GM23338 (cell line): Measurements from ENCODE around the gene MYO18B. TPM values are rescaled to one million over a fixed set of nuclear protein-coding genes. Genes with fewer than 3 reads are reported as not detected.

Source experiments
- ATAC-seq: fragments of 200-7000 bp; cut with Tn5 transposase; 3 replicates; pipeline ENCODE4 v1.9.1; 2020
- DNase-seq: peaks from one replicate; pipeline ENCODE4 v3.0.0-alpha.2; 2015; ENCODE audit warnings: low spot score
- H2AFZ ChIP-seq: fragments of 200-600 bp; sonication (generic); 2 replicates; pipeline ENCODE4 v1.8.0; 2016; ENCODE audit warnings: antibody characterized with exemption, mild to moderate bottlenecking, moderate library complexity
- H3F3A ChIP-seq: fragments of 200-600 bp; sonication (generic); replicated peaks from 2 replicates; pipeline ENCODE4 v1.8.0; 2017; ENCODE audit warnings: antibody characterized with exemption, mixed run types, low read depth
- H3K27ac ChIP-seq: fragments of 200-600 bp; sonication (generic); 2 replicates; pipeline ENCODE4 v1.6.1; 2016; ENCODE audit warnings: low read depth
- H3K27me3 ChIP-seq: fragments of 200-600 bp; sonication (generic); 2 replicates; pipeline ENCODE4 v1.8.0; 2016; ENCODE audit warnings: mild to moderate bottlenecking, mixed run types, moderate library complexity; ENCODE audit not compliant: insufficient read depth
- H3K36me3 ChIP-seq: fragments of 200-600 bp; sonication (generic); 2 replicates; pipeline ENCODE4 v1.8.0; 2016; ENCODE audit warnings: mild to moderate bottlenecking; ENCODE audit not compliant: insufficient read depth
- H3K4me1 ChIP-seq: fragments of 200-600 bp; sonication (generic); 2 replicates; pipeline ENCODE4 v1.8.0; 2016; ENCODE audit warnings: mild to moderate bottlenecking, moderate library complexity; ENCODE audit not compliant: insufficient read depth
- H3K4me2 ChIP-seq: fragments of 200-600 bp; sonication (generic); 2 replicates; pipeline ENCODE4 v1.7.1; 2017; ENCODE audit warnings: mixed run types
- H3K4me3 ChIP-seq: fragments of 200-600 bp; sonication (generic); 2 replicates; pipeline ENCODE4 v1.6.1; 2016; ENCODE audit warnings: mixed run types
- H3K79me2 ChIP-seq: fragments of 200-600 bp; sonication (generic); replicated peaks from 2 replicates; pipeline ENCODE4 v1.8.0; 2017; ENCODE audit warnings: mild to moderate bottlenecking; ENCODE audit not compliant: insufficient read depth
- H3K9me2 ChIP-seq: fragments of 200-600 bp; sonication (generic); 2 replicates; pipeline ENCODE4 v1.8.0; 2017; ENCODE audit not compliant: insufficient read depth
- H4K20me1 ChIP-seq: fragments of 200-600 bp; sonication (generic); replicated peaks from 2 replicates; pipeline ENCODE4 v1.8.0; 2017; ENCODE audit warnings: mild to moderate bottlenecking; ENCODE audit not compliant: insufficient read depth
- H3K27ac Mint-ChIP-seq: 2 replicates; pipeline ENCODE4 v1.8.0; 2020; ENCODE audit warnings: inconsistent platforms, mild to moderate bottlenecking, moderate library complexity, mixed read lengths
- H3K27me3 Mint-ChIP-seq: 3 replicates; pipeline ENCODE4 v1.8.0; 2022; ENCODE audit warnings: low read depth, mild to moderate bottlenecking, moderate library complexity, mixed read lengths, inconsistent platforms; ENCODE audit not compliant: insufficient read depth, poor library complexity
- H3K36me3 Mint-ChIP-seq: 3 replicates; pipeline ENCODE4 v1.8.0; 2021; ENCODE audit warnings: low read depth, mild to moderate bottlenecking, inconsistent platforms, moderate library complexity, mixed read lengths
- H3K4me1 Mint-ChIP-seq: 3 replicates; pipeline ENCODE4 v1.8.0; 2020; ENCODE audit warnings: mild to moderate bottlenecking, inconsistent platforms, mixed read lengths
- H3K4me3 Mint-ChIP-seq: 3 replicates; pipeline ENCODE4 v1.8.0; 2021; ENCODE audit warnings: moderate library complexity, mild to moderate bottlenecking, inconsistent platforms, mixed read lengths
- H3K9me3 Mint-ChIP-seq: 3 replicates; pipeline ENCODE4 v1.8.0; 2020; ENCODE audit warnings: moderate library complexity, mild to moderate bottlenecking, inconsistent platforms, mixed read lengths
- CREB1 ChIP-seq: fragments of 250-450 bp; sonication (Bioruptor Pico); IDR thresholded peaks from 2 replicates; pipeline ENCODE4 v1.5.0; 2020; ENCODE audit warnings: low read depth, mild to moderate bottlenecking, moderate library complexity
- ETS1 ChIP-seq: IDR thresholded peaks from 2 replicates; pipeline ENCODE4 v1.6.1; 2016; ENCODE audit warnings: antibody characterized with exemption
- EZH2 ChIP-seq: fragments of 200-600 bp; sonication (generic); IDR thresholded peaks from one replicate; pipeline ENCODE4 v1.8.0; 2017; ENCODE audit warnings: antibody characterized with exemption, mild to moderate bottlenecking, low read depth; ENCODE audit not compliant: unreplicated experiment
- EZH2phosphoT487 ChIP-seq: fragments of 200-600 bp; sonication (generic); IDR thresholded peaks from one replicate; pipeline ENCODE4 v1.8.1; 2018; ENCODE audit warnings: antibody characterized with exemption; ENCODE audit not compliant: unreplicated experiment
- JUNB ChIP-seq: IDR thresholded peaks from one replicate; pipeline ENCODE4 v1.6.1; 2016; ENCODE audit warnings: antibody characterized with exemption; ENCODE audit not compliant: unreplicated experiment
- NANOG ChIP-seq: IDR thresholded peaks from 2 replicates; pipeline ENCODE4 v1.6.1; 2016; ENCODE audit warnings: antibody characterized with exemption, borderline replicate concordance
- POLR2AphosphoS5 ChIP-seq: IDR thresholded peaks from 2 replicates; pipeline ENCODE4 v1.6.1; 2016; ENCODE audit warnings: antibody characterized with exemption, low read depth
- REST ChIP-seq: IDR thresholded peaks from one replicate; pipeline ENCODE4 v1.6.1; 2018; ENCODE audit warnings: antibody characterized with exemption; ENCODE audit not compliant: unreplicated experiment
- STAT1 ChIP-seq: IDR thresholded peaks from one replicate; pipeline ENCODE4 v1.6.1; 2016; ENCODE audit warnings: antibody characterized with exemption; ENCODE audit not compliant: unreplicated experiment
- ZNF114 ChIP-seq: fragments of 250-450 bp; sonication (Bioruptor Pico); IDR thresholded peaks from 2 replicates; pipeline ENCODE4 v1.5.0; 2020; ENCODE audit warnings: mild to moderate bottlenecking, moderate library complexity
- ZNF331 ChIP-seq: fragments of 250-450 bp; sonication (Bioruptor Pico); IDR thresholded peaks from 2 replicates; pipeline ENCODE4 v1.5.0; 2020; ENCODE audit warnings: low read depth, mild to moderate bottlenecking, moderate library complexity
- ZNF462 ChIP-seq: fragments of 250-450 bp; sonication (Bioruptor Pico); IDR thresholded peaks from 2 replicates; pipeline ENCODE4 v1.5.0; 2020; ENCODE audit warnings: mild to moderate bottlenecking, moderate library complexity
- polyA plus RNA-seq: library from polyadenylated mRNA; unstranded; fragments of >200 nt; fragmentation: Nextera tagmentation; extraction: Ambion mirVana; gene quantifications from 2 replicates; pipeline ENCODE4 v1.2.1, GENCODE V29; 2016
- total RNA-seq: library from RNA; depleted of rRNA; stranded (reverse); fragments of >200 nt; shearing (Covaris generic); gene quantifications from 2 replicates; pipeline ENCODE4 v1.2.3, GENCODE V29; 2014

MYO18B gene
- total and polyA plus RNA-seq, 2 experiments from 2014 or later, result 0.36 to 0.45 TPM

- no peak for TF ChIP-seq REST
Observed at GRCh38 chr22:25992331-25992730, 250.3 kb downstream of the MYO18B start (continued).

GRCh38 chr22:25996669-25997068, 254.7 kb downstream of the MYO18B start:
- H3K27ac ChIP-seq, result no peak overlapping the region
- no peak for ATAC-seq
- H3K9me3 Mint-ChIP-seq, result no peaks in the 10 kb centered on the region
- no peaks in the 10 kb centered on the region for H3K4me1 ChIP-seq
- no peak overlapping the region for H3K27ac Mint-ChIP-seq
- no peaks in the 10 kb centered on the region for H3K36me3 ChIP-seq
- no peaks in the 10 kb centered on the region for H3K79me2 ChIP-seq
- no peaks in the 10 kb centered on the region for H3K27me3 ChIP-seq
- no peaks in the 10 kb centered on the region for H3F3A ChIP-seq
- peaks cover 2% of the 10 kb centered on the region; the same call in 1 of the 2 replicates for H3K9me2 ChIP-seq
- no peak overlapping the region for H3K4me3 ChIP-seq
- no peak overlapping the region for H2AFZ ChIP-seq
- no peak overlapping the region for H3K4me3 Mint-ChIP-seq
- no peaks in the 10 kb centered on the region for H3K36me3 Mint-ChIP-seq
- H3K27me3 Mint-ChIP-seq, result peaks cover 4% of the 10 kb centered on the region
- no peak overlapping the region for H3K4me2 ChIP-seq
- no peaks in the 10 kb centered on the region for H4K20me1 ChIP-seq
- DNase-seq, result no peak
- H3K4me1 Mint-ChIP-seq, result peaks cover 10% of the 10 kb centered on the region
- TF ChIP-seq ZNF331 (CRISPR knock-in tag), result no peak
- TF ChIP-seq REST, result no peak
- TF ChIP-seq NANOG, result no peak
- no peak for TF ChIP-seq EZH2
- no peak for TF ChIP-seq CREB1 (CRISPR knock-in tag)
- TF ChIP-seq ZNF114 (CRISPR knock-in tag), result no peak
- TF ChIP-seq ZNF462, result no peak
- TF ChIP-seq ETS1, result no peak
- TF ChIP-seq EZH2phosphoT487, result no peak
- TF ChIP-seq POLR2AphosphoS5, result no peak
- no peak for TF ChIP-seq JUNB
- TF ChIP-seq STAT1, result no peak
